ENCODE data around the gene PET117. TPM values are rescaled to one million over a fixed set of nuclear protein-coding genes. Genes with fewer than 3 reads are reported as not detected.
"Not testable (repeated sequence)": the region's sequence is repeated elsewhere in the genome, so short reads cannot be mapped to it uniquely, and the experiment has no call there.

The PET117 gene, protein sequence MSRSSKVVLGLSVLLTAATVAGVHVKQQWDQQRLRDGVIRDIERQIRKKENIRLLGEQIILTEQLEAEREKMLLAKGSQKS
- total RNA-seq = 14.5 and 14.6 TPM in 2 replicates

DNA sequence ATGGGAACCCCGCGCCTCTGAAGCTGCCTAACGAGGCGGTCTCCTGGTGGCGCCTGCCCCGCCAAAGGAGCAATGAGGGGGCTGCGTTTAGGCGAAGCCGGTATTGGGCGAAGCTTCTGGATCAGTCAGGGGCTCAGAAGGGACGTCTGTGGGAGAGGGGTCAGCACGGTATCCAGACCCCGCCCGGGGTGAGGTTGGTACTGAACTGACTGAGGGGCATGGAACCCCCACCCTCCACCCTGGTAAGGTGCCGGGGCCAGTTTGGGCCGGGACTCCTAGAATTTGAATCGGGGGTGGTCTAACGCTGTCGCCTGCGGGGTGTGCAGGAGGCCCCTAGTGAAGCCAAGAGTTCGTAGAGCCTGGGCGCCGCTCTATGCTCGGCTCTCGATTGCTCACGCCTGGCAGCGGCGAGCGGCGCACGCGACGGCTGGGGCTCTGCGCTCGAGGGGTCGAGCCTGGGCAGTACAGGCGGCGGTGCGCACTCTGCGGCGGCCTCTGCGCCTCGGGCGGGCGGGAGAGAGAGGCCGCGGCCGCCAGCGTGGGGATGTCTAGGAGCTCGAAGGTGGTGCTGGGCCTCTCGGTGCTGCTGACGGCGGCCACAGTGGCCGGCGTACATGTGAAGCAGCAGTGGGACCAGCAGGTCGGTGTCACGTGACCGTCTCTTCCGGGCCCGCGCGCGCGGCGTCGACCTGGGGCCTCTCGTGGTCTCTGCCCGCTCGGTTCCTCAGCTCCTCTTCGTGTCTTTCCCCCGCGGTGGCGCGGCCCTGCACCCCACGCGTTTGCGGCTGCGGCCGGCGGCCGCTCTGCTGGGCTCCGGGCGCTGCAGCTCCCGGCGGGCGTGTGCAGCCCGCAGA lies at the start of gene PET117, which contains the start of gene KAT14:
Gene PET117 (plus strand): TSS at position 452 of the 854 bp plus-strand sequence. CDS start 93 bp downstream, at position 545.
Gene KAT14 (plus strand): TSS at position 452 of the 854 bp plus-strand sequence. CDS start 4,798 bp downstream, outside the sequence.
- intact Hi-C loops (cut with micrococcal nuclease) = loop anchor here (1.0 to 10.0 kb wide), 16 partner anchors 9 to 1915 kb away; partner anchors contain the start of genes BFSP1, CFAP61, CRNKL1 and DSTN

DNA sequence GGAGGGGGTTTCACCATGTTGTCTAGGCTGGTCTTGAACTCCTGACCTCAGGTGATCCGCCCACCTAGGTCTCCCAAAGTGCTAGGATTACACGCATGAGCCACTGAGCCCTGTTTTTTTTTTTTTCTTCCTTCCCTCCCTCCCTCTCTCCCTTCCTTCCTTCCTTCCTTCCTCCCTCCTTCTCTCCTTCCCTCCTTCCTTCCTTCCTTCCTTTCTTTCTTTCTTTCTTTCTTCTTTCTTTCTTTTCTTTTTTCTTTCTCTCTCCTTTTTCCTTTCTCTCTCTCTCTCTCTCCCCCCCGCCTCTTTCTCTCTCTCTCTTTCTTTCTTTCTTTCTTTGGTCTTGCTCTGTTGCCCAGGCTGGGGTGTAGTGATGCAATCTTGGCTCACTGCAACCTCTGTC lies 49.4 kb upstream of the PET117 start:
- intact Hi-C loops (cut with micrococcal nuclease) = not testable (repeated sequence)

DNA sequence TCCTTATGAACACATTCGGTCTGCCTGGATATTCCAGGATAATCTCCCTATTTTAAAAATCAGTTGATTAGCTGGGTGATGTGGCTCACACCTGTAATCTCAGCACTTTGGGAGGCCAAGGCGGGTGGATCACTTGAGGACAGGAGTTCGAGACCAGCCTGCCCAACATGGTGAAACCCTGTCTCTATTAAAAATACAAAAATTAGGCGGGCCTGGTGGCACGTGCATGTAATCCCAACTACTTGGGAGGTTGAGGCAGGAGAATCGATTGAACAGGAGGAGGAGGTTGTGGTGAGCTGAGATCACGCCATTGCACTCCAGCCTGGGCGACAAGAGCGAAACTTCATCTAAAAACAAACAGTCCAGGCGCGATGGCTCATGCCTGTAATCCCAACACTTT lies 48.8 kb upstream of the PET117 start:
- intact Hi-C loops (cut with micrococcal nuclease) = not testable (repeated sequence)

DNA sequence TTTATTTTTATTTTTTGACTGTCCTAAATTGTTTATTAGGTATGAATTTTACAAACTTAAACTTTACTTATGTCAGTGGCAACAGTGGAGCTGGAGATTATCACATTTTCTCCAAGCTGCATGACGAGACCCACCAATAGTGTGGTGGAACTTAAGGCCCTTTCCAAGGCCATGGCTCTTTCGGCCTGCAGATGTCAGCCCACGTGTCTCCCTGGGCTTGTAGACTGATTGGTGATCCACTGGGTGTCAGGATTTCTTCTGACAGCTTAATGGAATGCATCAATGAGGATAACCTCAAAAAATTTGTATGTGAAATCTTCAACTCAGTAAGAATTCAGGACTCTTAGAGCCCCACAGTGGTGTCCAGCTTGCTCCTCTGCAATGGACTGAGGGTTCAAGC lies 47.6 kb upstream of the PET117 start:
- intact Hi-C loops (cut with micrococcal nuclease) = no loop called here

GRCh38 chr20:18090477-18090876 lies 47.2 kb upstream of the PET117 start:
- intact Hi-C loops (cut with micrococcal nuclease) = no loop called here

GRCh38 chr20:18091623-18092022 lies 46.0 kb upstream of the PET117 start:
- intact Hi-C loops (cut with micrococcal nuclease) = no loop called here

- intact Hi-C loops (cut with micrococcal nuclease) = no loop called here
These were observed 44.8 kb upstream of the PET117 start for GRCh38 chr20:18092890-18093289.

DNA sequence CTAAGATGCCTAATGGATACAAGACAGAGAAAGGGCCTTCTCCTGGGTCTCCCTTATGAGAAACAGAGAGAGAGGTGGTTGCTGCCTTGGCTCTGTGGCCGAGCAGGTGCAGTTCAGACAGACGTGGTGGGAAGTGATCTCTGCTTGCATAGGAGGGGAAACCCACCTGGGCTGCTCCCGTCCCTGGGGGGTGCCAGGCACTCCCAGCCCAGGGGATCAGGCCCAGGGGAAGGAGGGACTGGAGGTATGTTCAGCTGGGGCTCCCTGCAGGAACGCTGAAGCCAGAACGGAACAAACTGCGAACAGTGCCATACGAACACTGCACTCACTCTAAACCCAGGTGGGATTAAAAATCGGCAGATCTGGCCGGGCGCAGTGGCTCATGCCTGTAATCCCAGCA lies 44.3 kb upstream of the PET117 start:
- intact Hi-C loops (cut with micrococcal nuclease) = no loop called here

DNA sequence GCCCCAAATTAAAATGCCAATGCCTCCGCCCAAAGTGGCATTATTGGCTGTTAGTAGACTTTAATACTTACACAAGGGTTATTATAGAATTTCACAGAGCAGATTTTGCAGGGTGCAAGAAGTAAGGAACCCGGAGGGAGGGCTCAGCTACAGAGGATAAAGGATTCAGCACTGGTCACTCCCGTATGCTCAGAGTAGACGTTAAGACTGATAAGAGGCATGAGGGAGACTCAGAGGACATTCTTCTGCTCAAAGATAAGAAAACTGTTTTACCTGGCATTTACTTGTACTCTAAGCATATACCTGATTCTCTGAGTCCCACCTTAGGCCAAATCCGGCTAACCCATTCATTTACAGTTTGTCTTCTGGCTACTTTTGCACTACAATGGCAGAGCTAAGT lies 43.5 kb upstream of the PET117 start:
- intact Hi-C loops (cut with micrococcal nuclease) = no loop called here

DNA sequence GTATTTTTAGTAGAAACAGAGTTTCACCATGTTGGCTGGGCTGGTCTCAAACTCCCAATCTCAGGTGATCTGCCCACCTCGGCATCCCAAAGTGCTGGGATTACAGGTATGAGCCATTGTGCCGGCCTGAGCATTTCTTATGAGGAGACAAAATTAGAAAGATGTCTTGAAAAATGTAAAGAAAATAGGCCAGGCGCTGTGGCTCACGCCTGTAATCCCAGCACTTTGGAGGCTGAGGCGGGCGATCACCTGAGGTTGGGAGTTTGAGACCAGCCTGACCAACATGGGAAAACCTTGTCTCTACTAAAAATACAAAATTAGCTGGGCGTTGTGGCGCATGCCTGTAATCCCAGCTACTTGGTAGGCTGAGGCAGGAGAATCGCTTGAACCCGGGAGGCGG lies 37.1 kb upstream of the PET117 start:
- intact Hi-C loops (cut with micrococcal nuclease) = not testable (repeated sequence)

- intact Hi-C loops (cut with micrococcal nuclease) = no loop called here
These were observed 36.4 kb upstream of the PET117 start for GRCh38 chr20:18101125-18101810.

GRCh38 chr20:18103497-18103896 lies 34.2 kb upstream of the PET117 start:
- intact Hi-C loops (cut with micrococcal nuclease) = no loop called here

GRCh38 chr20:18108326-18108725 lies 29.3 kb upstream of the PET117 start:
- intact Hi-C loops (cut with micrococcal nuclease) = no loop called here

GRCh38 chr20:18128574-18128973 lies 9.1 kb upstream of the PET117 start:
- intact Hi-C loops (cut with micrococcal nuclease) = loop anchor here (1.0 kb wide), 1 partner anchor 9 kb away; the partner anchor contains the start of genes KAT14 and PET117

GRCh38 chr20:18132663-18133062 lies 5.0 kb upstream of the PET117 start:
- intact Hi-C loops (cut with micrococcal nuclease) = loop anchor here (10.0 kb wide), 1 partner anchor 598 kb away; the partner anchor contains the start of gene BFSP1

GRCh38 chr20:18133962-18134361 lies 3.7 kb upstream of the PET117 start:
- intact Hi-C loops (cut with micrococcal nuclease) = loop anchor here (10.0 kb wide), 1 partner anchor 599 kb away; the partner anchor contains the start of gene BFSP1

- intact Hi-C loops (cut with micrococcal nuclease) = loop anchor here (1.0 to 10.0 kb wide), 9 partner anchors 369 to 1914 kb away; partner anchors contain the start of genes BFSP1, CFAP61, CRNKL1 and DSTN
These were observed 561 bp downstream of the PET117 start for GRCh38 chr20:18138266-18138582.

DNA sequence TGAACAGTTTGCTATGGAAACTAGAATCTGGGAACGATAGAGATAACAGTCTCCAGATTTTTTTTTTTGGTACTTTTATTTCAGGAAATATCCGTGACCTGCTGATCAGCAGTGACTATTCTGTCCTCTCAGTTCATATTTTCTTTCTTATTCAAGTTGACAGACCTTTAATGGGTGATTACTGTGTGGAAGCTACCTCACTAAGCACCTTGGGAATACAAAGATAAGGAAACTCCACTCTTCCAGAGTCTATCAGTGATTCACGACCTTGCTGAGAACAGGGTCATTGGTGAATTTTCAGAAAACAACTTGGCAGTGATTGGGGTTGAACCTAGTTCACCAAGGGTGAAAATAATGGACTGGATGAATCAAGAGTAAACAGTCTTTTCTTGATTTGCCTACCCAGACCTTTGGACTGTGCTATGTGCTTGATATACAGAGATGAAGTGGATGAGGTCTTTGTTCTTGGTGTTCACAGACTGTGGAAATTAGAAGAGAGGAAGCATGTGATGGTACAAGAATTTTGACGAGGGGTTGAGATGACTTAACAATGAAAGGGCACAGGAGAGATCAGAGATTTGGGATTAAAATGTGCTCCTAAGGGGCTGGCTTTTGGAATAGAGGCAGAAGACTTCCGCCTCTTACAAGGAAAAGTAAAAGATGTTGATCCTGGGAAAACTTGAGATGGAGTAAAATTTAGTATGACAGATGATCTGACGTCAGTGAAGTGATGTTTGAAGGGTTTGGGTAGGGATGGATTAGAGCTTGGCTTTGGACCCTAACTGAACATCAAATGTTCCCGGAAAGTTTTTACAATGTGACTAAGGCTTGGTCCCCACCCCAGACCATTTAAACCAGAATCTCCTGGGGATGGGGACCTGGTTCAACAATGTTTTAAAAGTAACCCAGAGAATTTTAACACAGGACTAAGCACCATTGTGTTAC lies 1.2 kb downstream of the PET117 start:
- intact Hi-C loops (cut with micrococcal nuclease) = loop anchor here (1.0 to 10.0 kb wide), 9 partner anchors 368 to 1913 kb away; partner anchors contain the start of genes BFSP1, CFAP61, CRNKL1 and DSTN

DNA sequence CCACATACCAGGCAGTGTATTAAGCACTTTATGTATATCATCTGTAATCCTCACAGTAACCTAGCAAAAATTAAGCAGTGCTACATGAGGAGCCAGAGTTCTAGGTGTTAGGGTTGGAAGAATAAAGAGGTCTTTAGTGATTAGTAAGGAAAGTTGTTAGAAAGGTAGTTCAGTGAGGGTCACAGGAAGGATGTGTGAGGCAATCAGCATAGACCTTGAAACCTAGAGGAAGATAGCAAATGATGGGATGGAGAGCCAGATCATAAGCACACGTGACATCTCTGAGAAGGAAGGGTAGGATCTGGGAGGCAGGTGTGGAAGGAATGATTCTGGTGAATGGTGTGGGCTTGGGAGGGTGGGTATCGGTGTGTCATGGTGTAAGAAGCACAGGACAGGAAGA lies 2.2 kb downstream of the PET117 start:
- intact Hi-C loops (cut with micrococcal nuclease) = loop anchor here (2.0 to 10.0 kb wide), 6 partner anchors 447 to 1563 kb away; partner anchors contain the start of genes BFSP1, DSTN, DTD1 and RRBP1

GRCh38 chr20:18144541-18145099 lies 7.0 kb downstream of the PET117 start:
- intact Hi-C loops (cut with micrococcal nuclease) = no loop called here

Measured in T-helper 1 cell treated with Interleukin-12 subunit alpha and Interleukin-12 subunit beta and Interleukin-4 antibody, amounts not matched to agents 30 ng/mL and 1 ng/mL, for 36 hours (primary cell).